ENCODE data around the gene RASSF8.
A peak's percentile ranks its signal among the peaks of the same experiment; 100 is the strongest.

Gene RASSF8

DNA sequence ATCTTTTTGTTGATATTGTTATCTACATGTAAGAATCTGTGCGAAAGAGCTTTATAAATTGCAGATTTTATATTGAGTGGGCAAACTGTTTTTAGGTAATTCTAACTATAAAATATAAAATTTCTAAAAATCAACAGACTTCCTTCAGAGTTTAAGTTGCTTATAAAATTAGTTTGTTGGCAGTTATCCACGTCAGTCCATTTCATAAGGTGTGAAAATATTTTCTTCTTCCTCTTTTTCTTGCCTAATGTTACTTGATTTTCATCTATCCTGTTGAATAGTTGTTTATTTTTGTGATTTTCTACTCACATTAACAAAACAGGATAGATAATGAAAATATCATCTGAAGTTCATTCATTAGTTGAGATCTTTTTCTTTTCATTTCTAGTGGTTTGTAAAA, 58.0 kb downstream of the RASSF8 start:
- intact Hi-C loops (cut with DNase I) = loop anchor here (5.0 kb wide), 2 partner anchors 59 to 579 kb away; partner anchors contain the start of gene RASSF8
- no peak for DNase-seq

DNA sequence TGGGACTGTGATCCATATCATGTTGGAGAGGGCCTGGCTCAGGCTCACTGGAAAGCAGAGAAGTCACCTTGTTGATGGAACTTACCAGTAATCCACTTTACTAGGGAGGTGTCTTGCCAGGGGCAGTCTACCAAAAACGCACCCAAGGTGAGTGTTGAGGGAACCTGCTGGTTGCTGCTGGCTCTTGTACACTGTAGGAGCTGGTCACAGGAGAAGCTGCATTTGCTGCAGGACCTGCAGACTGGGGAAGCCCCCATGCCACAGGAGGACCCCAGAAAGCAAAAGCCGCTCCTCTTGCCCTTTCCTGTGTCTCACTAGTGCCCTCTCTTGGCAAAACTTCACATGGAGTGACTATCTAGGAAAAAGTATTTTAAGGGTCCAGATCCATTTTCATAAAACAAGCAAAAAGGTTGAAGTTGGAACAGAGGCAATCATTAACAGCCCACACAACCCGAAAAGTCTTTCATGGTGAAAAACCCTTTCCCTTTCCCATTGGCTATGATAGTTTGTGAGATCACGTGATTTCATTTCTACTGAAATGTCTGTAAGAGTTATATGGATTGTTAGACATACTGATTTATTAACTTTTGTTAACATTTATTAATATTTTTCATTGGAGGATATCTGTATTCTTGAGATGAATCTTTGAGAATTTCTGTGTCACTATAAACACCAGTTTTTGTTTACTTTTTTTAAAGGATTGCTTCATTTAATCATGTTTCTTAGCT, 59.2 kb downstream of the RASSF8 start:
- peak in 11 of 42 donors; percentile 23 to 73 (median 47) for DNase-seq
- intact Hi-C loops (cut with DNase I) = loop anchor here (5.0 kb wide), 2 partner anchors 60 to 580 kb away; partner anchors contain the start of gene RASSF8

DNA sequence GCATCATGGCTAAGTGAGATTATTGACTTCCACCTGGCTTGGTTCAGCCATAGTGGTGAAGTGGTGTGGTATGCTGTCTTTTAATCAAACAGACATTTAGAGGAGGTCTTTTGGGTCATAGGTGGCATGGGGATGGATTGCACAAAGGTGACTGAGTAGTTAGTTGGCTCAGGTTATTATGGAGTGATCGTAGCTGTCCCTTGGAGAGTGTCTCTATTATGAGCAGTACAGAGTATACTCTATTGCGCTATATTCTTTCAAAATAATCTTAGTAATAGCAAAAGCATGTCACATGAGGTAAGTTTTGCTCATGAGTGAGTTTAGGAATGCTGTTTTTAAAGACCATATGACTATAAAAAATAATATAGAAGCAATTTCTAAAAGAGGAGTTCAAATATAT, 60.4 kb downstream of the RASSF8 start:
- intact Hi-C loops (cut with DNase I) = loop anchor here (5.0 kb wide), 2 partner anchors 62 to 582 kb away; partner anchors contain the start of gene RASSF8
- no peak for DNase-seq

DNA sequence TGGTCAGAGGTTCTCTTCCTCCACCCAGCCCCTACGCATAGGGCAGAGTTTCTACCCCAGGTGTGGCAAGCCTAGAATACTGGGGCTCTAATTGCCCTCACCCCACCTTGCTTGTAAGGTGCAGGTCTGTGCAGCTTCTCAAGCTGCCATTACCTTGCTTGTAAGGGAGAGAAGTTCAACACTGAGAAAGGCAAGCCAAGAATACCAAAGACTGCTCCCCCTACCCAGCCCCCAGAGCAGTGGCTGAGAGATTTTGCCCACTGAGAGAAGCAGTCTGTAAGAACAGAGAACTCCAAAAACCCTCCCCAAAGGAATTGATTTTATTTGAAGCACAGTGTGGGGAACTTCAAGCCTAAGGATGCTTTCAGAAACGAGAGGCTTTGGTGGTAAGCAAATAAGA, 63.1 kb downstream of the RASSF8 start:
- DNase-seq = no peak
- intact Hi-C loops (cut with DNase I) = no loop called here

DNA sequence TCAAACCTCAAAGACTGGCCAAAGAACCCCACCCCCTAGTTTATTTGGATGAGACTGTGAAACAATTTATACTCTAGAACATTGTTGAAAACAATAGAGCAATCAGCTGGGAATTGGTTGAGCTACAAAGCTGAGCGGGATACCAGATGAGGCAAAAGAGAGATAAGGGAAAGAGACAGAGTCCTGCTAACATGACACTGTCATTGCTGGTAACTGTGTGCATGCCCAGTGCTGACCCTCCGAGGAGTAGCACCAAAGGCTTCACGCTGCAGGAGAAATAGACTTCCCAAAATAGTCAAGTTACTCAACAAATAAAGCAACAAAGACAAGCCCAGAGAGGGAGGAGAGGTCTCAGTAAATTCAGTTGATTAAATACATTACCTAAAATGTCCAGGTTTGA, 63.6 kb downstream of the RASSF8 start:
- DNase-seq = no peak
- intact Hi-C loops (cut with DNase I) = no loop called here

DNA sequence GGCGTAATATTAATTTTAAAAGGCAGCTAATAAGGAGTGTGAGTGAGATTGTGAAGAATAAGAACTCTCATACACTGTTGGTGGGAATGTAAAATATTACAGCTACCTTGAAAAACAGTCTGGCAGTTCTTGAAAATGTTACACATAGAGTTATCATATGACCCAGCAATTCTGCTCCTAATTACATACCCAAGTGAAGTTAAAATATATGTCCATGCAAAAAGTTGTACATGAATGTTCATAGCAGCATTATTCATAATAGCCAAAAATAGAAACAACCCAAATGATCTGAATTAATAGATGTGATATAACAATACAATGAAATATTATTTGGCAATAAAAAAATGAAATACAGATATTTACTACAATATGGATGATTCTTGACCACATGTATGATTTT, 68.2 kb downstream of the RASSF8 start:
- DNase-seq = no peak
- intact Hi-C loops (cut with DNase I) = no loop called here

DNA sequence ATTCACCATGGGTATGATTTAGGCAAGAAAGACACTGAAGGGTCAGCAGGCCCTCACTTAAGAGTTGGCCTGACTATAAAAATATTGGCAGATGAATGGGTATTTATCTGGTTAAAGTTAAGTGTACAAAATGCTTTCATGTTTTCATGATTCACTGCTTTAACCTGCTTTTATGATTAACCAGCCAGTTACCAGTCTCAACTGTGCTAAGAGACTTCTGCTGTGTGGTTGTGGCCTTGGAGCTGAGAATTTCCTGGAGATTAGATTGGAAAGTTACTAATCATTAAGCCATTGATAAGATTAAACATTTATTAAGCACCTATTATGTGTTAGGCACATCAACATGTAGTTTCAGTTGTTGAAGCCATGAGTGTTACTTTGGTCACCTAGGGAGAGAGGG, 68.9 kb downstream of the RASSF8 start:
- DNase-seq = no peak
- intact Hi-C loops (cut with DNase I) = no loop called here

DNA sequence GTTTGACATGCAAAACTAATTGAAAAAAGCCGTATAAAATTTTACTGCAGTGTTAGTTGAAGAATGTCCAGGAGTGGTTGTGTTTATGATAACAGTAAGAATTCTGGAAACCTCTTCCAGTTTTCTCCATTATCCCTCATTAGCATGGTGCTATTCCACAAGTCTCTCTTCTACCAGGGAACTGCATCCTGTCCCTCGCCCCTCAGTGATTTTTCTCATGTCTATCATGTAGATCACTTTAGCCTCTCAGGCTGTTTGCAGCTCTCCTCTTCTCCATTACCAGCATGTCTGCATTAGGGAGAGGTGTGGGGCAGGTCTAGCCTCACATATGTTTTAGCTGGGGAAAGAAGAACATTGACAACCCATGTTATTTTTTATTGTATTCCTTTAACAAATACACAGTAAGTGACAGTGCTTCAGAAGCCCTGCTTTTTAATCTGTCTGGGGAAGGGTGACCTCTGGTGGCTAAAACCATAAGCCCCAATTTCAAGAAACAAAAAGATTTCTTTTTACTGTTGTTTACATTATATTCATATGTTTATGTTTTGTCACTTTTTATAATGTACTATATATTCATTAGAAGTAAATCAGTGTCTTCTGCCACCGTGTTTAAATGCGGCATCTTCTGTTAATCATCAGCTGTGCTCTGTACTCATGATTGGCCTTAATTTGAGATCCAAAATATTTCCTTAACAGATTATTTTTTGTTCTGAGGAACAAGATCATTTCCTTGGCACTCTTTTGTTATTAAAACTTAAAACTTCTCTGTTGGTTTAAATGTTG, 70.7 kb downstream of the RASSF8 start:
- DNase-seq = peak in 25 of 42 donors; percentile 24 to 81 (median 54)

DNA sequence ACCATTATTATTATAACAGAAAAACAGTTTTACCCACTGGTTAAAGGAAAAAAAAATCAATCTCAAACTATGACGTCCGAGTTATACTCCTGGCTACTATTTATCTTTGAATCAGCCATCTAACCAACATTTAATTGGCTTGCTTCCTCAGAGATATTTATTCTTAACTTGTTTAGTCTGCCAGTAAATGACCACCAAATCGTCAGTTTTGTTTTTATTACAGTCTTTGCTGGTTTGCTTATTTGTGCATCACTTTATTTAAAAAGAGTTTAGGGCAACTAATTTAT, 71.2 kb downstream of the RASSF8 start:
- intact Hi-C loops (cut with DNase I) = no loop called here
- DNase-seq = no peak

More for the DNA sequence above, 70.7 kb downstream of the RASSF8 start:
- intact Hi-C loops (cut with DNase I) = no loop called here

DNA sequence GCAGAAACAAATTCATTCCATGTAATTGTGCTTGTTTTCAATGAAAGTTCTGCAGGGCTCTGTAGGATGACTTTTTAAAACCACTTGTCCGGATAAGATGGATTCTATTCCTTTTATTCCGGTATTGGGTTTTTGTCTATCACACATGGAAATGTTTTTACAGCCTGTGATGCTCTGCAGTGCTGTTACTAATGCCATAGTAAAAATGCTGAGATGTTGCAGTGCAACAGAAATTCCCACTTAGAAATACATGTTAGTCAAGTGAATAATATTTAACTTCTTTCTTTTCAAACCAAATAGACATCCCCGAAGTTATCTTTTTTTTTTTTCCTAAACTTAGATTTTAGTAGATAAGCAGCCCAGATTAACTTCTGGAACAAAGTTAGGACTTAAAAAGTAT, 71.9 kb downstream of the RASSF8 start:
- intact Hi-C loops (cut with DNase I) = no loop called here
- DNase-seq = no peak

DNA sequence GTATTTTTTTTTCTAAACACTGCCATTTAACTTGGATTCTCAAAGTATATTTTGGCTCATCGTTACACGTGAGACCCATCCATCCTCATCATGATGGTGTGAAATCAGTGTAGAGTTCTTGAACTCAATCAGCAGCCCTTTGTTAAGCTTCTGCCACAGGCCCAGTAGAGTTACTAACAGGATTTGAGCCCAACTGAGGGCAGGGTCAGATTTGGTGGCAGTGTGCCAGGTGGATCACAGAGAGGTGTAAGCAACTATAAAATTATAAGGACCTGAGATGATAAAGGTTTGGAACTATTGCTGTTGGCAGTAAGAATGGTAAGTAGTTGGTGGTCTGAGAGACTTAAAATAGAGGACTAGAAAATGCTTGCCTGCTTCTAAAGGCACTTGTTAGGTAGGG, 72.8 kb downstream of the RASSF8 start:
- intact Hi-C loops (cut with DNase I) = no loop called here
- no peak for DNase-seq

DNA sequence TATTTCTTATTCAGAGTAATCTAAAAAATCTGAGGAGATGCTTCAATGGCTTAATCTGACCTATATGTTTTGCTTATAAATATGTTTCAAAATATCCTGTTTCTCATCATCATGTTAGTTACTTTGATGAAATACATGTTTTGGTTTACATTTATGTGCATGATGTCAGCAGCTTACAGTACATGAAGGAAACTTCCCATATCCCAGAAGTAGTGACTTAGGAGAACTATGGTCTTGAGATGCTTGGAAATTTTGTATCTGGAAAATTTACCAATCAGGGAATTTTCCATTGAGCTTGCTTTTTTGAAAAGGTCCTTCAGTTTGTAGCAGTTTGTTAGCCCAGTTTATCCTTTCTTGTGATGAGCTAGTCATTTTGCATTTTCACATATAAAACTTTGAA, 73.3 kb downstream of the RASSF8 start:
- no peak for DNase-seq
- intact Hi-C loops (cut with DNase I) = no loop called here

DNA sequence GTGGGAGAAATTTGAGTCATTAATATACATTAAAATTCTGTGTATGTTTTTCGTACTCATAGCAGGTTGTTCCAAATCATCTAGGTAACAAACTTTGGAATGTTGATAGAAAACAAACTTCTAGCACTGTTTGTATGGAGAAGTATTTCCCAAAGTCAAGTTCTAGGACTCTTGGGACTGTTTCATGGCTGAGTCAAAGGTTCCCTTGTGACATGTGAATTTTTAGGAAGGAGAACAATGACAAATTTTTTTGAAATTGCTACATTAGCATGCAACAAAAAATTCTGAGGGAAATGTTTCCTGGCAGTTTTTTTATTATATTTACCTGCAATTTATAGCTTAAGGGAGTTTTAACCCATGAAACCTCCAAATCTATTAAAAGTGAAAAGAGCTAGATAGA, 73.8 kb downstream of the RASSF8 start:
- no peak for DNase-seq
- intact Hi-C loops (cut with DNase I) = no loop called here

DNA sequence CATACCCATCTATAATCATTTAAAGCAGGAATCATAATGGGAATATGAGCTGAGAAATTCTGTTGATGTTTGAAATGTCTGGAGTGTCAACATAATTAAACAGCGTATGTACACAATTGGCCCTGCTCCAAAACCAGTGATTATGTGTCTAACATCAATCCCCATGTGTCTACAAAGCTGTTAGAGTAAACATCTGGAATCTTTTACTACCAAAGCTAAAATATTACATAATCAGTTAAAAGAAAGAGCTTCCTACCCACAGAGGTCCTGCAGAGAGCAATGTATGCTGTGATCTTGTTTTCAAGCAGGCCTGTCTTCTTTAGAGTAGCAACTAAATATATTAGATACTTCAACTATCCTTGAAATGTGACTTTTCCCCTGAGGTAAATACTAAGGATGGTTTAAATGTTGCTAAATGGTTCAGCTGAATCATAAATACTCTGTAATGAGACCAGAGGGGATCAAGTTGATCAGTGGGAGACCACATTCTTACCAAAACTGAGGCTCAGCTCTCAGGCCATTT, 74.3 kb downstream of the RASSF8 start:
- intact Hi-C loops (cut with DNase I) = no loop called here
- no peak for DNase-seq

DNA sequence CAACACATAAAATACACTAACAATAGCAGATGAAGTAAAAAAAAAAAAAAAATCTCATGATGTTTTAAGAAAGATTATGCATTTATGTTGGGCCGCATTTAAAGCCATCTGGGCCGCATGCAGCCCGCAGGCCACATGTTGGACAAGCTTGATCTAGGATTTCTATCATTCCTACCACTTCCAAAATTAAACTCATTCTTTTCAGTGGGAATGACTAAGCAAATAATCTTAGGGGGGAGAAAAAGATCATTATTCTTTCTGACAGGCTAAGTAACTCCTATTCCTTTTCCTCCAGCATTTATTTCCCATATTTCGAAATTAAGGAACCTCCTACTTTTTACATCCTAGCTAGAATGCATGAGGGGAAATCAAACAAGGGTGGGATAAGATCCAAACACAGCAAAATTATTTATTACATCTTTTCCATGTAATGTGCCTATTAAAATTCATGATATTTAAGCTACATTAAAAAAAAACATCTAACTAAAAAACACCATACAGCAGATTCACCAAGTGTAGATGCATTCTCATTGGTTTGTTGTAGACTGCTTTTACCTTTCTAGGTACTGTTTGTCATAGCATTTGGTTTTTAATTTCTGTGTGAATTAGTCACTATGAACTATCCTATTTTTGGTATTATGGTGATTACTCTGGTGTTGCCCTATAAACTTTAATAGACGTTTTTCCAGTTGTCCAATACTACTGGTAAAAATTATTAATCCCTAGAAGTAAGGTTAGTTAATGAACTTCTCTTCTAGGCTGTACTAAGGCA, 76.1 kb downstream of the RASSF8 start:
- intact Hi-C loops (cut with DNase I) = loop anchor here (5.0 kb wide), 1 partner anchor 77 kb away; the partner anchor contains the start of gene RASSF8
- DNase-seq = no peak

DNA sequence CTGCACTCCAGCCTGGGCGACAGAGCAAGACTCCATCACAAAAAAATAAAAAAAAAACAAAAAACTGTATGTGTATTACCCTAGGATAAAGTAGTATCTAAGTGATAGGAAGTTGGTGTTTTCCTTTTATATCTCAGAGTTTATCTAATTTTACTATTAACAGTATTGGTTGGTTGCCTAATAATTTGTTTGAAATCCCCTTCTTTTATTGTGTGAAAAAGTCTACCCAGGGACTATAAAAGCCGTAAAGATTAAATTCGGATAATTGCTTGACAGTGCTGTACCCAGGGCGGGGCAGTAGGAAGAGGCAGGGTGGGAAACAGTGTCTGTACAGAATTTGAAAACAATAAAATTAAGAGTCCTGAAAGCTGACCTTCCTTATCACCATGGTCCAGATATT, 78.4 kb downstream of the RASSF8 start:
- intact Hi-C loops (cut with DNase I) = loop anchor here (5.0 kb wide), 1 partner anchor 80 kb away; the partner anchor contains the start of gene RASSF8
- no peak for DNase-seq

DNA sequence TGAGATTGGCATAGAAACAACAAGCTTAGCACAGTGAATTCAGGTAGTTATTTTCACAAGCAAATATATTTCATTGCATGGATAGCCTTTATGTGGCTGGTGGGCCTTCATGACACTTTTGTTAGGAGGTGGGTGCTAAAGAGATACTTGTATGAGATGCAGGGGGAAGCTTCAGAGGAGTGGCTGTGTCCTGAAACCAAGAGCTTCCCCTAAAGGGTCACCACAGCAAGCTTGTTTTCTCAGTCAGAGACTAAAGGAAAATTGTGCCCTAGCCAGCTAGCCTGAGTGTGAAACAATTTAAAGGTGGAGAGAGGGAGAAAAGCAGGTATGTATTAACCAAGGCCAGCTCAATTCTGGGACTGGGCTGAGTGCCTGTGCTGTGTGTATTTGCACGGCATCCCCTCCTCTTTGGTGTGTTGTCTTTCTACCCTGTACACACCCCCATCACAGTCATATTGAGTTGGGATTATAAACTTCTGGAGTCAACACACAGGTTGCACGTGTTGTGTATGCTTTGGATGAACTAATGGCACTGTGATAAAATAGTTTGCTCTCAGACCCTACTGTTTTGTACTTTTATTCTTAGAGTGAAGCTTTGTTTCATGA, 79.2 kb downstream of the RASSF8 start:
- DNase-seq = peak in 1 of 42 donors; percentile 20
- intact Hi-C loops (cut with DNase I) = loop anchor here (5.0 kb wide), 1 partner anchor 80 kb away; the partner anchor contains the start of gene RASSF8

DNA sequence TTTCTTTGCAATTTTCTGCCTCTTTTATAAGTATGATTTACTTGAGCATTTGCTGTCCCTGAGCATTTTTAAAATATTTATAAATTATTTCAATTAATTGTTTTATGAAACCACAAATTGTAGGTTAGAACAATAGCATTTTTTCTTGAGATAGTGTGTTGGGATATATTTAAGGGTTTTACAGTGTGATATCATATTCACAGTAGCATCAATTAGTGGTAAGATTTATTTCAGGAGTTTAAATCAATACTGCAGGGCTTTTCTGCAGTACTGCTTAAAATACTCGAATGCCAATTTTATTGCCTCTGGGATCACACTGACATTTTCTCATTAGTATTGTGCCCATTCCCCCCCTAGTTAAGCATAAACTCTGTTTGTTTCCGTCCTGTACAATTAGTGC, 84.2 kb downstream of the RASSF8 start:
- intact Hi-C loops (cut with DNase I) = no loop called here
- no peak for DNase-seq
